CD14-positive monocyte (primary cell): ENCODE results near the gene MDFIC2. TPM values are rescaled to one million over a fixed set of nuclear protein-coding genes. Genes with fewer than 3 reads are reported as not detected.

Experiments used
- DNase-seq, 3 donors: peaks; one replicate each; pipeline ENCODE4 v3.0.0-alpha.2; 2011 to 2022
- H2AFZ ChIP-seq: 2 replicates; pipeline ENCODE4 v1.6.0; 2012; ENCODE audit warnings: mild to moderate bottlenecking, low read depth, low read length, inconsistent platforms; ENCODE audit not compliant: insufficient read depth, poor library complexity, severe bottlenecking
- H3K27ac ChIP-seq, 2 donors: 1 replicate in 1 of 2; 2 replicates in 1 of 2; pipeline ENCODE4 v1.5.1; 2012 to 2013; ENCODE audit warnings: low read length in 2 of 2, control low read depth in 1 of 2, inconsistent platforms in 1 of 2, low read depth in 1 of 2, mild to moderate bottlenecking in 1 of 2
- H3K27me3 ChIP-seq, 2 donors: one replicate each; pipeline versions ENCODE4 v1.6.0 to v1.6.1; 2011 to 2013; ENCODE audit warnings: low read length in 2 of 2; ENCODE audit not compliant: control insufficient read depth in 2 of 2, insufficient read depth in 2 of 2
- H3K36me3 ChIP-seq, 2 donors: replicated peaks in 1 of 2; 1 replicate in 1 of 2; 2 replicates in 1 of 2; pipeline versions ENCODE4 v1.5.1 to v1.6.1; 2012 to 2013; ENCODE audit warnings: low read length in 2 of 2, control low read depth in 1 of 2, inconsistent platforms in 1 of 2, mild to moderate bottlenecking in 1 of 2; ENCODE audit not compliant: insufficient read depth in 2 of 2, control insufficient read depth in 1 of 2
- H3K4me1 ChIP-seq, 2 donors: 1 replicate in 1 of 2; 2 replicates in 1 of 2; pipeline versions ENCODE4 v1.5.1 to v1.6.1; 2012 to 2013; ENCODE audit warnings: low read length in 2 of 2, control low read depth in 1 of 2, inconsistent platforms in 1 of 2, mild to moderate bottlenecking in 1 of 2, moderate library complexity in 1 of 2; ENCODE audit not compliant: insufficient read depth in 2 of 2, control insufficient read depth in 1 of 2
- H3K4me2 ChIP-seq: replicated peaks from 2 replicates; pipeline ENCODE3; 2012; ENCODE audit warnings: low read length, moderate library complexity, mild to moderate bottlenecking; ENCODE audit not compliant: poor library complexity, severe bottlenecking; ENCODE audit errors: extremely low read depth
- H3K4me3 ChIP-seq, 3 experiments: fragments of 200-600 bp in 1 of 3; sonication (generic) in 1 of 3; replicated peaks in 1 of 3; 1 replicate in 2 of 3; 2 replicates in 1 of 3; pipeline ENCODE4 v1.5.1; 2011 to 2013; ENCODE audit warnings: low read length in 3 of 3, mild to moderate bottlenecking in 3 of 3, control low read depth in 2 of 3, low read depth in 2 of 3, inconsistent platforms in 1 of 3, moderate library complexity in 1 of 3
- H3K79me2 ChIP-seq: 2 replicates; pipeline ENCODE4 v1.6.0; 2012; ENCODE audit warnings: mild to moderate bottlenecking, control low read depth, inconsistent platforms, low read length, moderate library complexity; ENCODE audit not compliant: insufficient read depth
- H3K9ac ChIP-seq: 2 replicates; pipeline ENCODE4 v1.6.0; 2017; ENCODE audit warnings: low read length, mild to moderate bottlenecking; ENCODE audit not compliant: insufficient read depth, poor library complexity, severe bottlenecking
- H3K9me3 ChIP-seq, 2 donors: replicated peaks in 1 of 2; 1 replicate in 1 of 2; 2 replicates in 1 of 2; pipeline versions ENCODE4 v1.5.1 to v1.6.1; 2012 to 2013; ENCODE audit warnings: low read length in 2 of 2, control low read depth in 1 of 2; ENCODE audit not compliant: control insufficient read depth in 1 of 2, insufficient read depth in 1 of 2
- H4K20me1 ChIP-seq: 2 replicates; pipeline ENCODE4 v1.6.0; 2012; ENCODE audit warnings: mild to moderate bottlenecking, low read length, control low read depth, moderate library complexity; ENCODE audit not compliant: insufficient read depth
- H3K27ac Mint-ChIP-seq, 7 donors: one replicate each; pipeline ENCODE4 v1.8.0; 2020; ENCODE audit warnings: mild to moderate bottlenecking in 7 of 7, mixed read lengths in 7 of 7, moderate library complexity in 6 of 7, inconsistent platforms in 2 of 7
- H3K27me3 Mint-ChIP-seq, 3 donors: one replicate each; pipeline ENCODE4 v1.8.0; 2021 to 2022; ENCODE audit warnings: low read depth in 3 of 3, mild to moderate bottlenecking in 3 of 3, mixed read lengths in 3 of 3, moderate library complexity in 3 of 3, inconsistent platforms in 1 of 3
- H3K36me3 Mint-ChIP-seq, 2 donors: one replicate each; pipeline ENCODE4 v1.8.0; 2020; ENCODE audit warnings: mixed read lengths in 2 of 2, inconsistent platforms in 1 of 2, mild to moderate bottlenecking in 1 of 2
- H3K4me1 Mint-ChIP-seq: one replicate; pipeline ENCODE4 v1.8.0; 2020; ENCODE audit warnings: mild to moderate bottlenecking, mixed read lengths
- H3K4me3 Mint-ChIP-seq, 2 donors: one replicate each; pipeline ENCODE4 v1.8.0; 2020; ENCODE audit warnings: mild to moderate bottlenecking in 2 of 2, mixed read lengths in 2 of 2, moderate library complexity in 1 of 2
- H3K9me3 Mint-ChIP-seq, 7 donors: one replicate each; pipeline ENCODE4 v1.8.0; 2020 to 2022; ENCODE audit warnings: mixed read lengths in 7 of 7, mild to moderate bottlenecking in 6 of 7, moderate library complexity in 6 of 7, inconsistent platforms in 2 of 7
- CTCF ChIP-seq: fragments of 200-600 bp; IDR thresholded peaks from one replicate; pipeline ENCODE4 v1.8.0; 2022; ENCODE audit warnings: antibody characterized with exemption, mild to moderate bottlenecking
- WGBS: methylation state at CpG from one replicate; pipeline ENCODE4 v1.1.5; 2013; ENCODE audit warnings: missing lambda C conversion rate; ENCODE audit not compliant: insufficient coverage; 5-methylcytosine and 5-hydroxymethylcytosine counted together
- intact Hi-C, 2 donors: fragments of 100-400 bp; cut with micrococcal nuclease; formaldehyde crosslinking; loops; one replicate each; pipeline versions ENCODE4 v1.15.0 to v1.15.1; 2023
- polyA plus RNA-seq, 3 donors: library from polyadenylated mRNA; depleted of rRNA in 1 of 3; unstranded in 2 of 3; stranded (reverse) in 1 of 3; fragments of 300-500 nt in 2 of 3; fragments of >200 nt in 1 of 3; fragmentation: Illumina TruSeq in 2 of 3; gene quantifications; 1 replicate in 2 of 3; 2 replicates in 1 of 3; pipeline ENCODE4 v1.2.3, GENCODE V29; 2012 to 2021

MDFIC2 gene
- polyA plus RNA-seq, 3 donors, result not detected

GRCh38 chr3:70248856-70249255 is 63.6 kb downstream of the MDFIC2 start:
- Mint-ChIP-seq H3K36me3 (no peaks in the 10 kb centered on the region), H3K4me3 (no peak overlapping the region), H3K4me1 (no peaks in the 10 kb centered on the region), H3K27me3 (peaks cover 0 to 3% (median 2%) of the 10 kb centered on the region in 3 donors), H3K27ac (no peak overlapping the region), H3K9me3 (peaks cover 0 to 2% (median 0%) of the 10 kb centered on the region in 7 donors)
- no peaks in the 10 kb centered on the region for H3K27me3 ChIP-seq
- no peaks in the 10 kb centered on the region for H3K9me3 ChIP-seq
- no peaks in the 10 kb centered on the region for H4K20me1 ChIP-seq
- H3K79me2 ChIP-seq, result no peaks in the 10 kb centered on the region
- no peak overlapping the region for H2AFZ ChIP-seq
- H3K4me1 ChIP-seq, result no peaks in the 10 kb centered on the region
- no peak for TF ChIP-seq CTCF
- H3K4me2 ChIP-seq, result no peak overlapping the region
- H3K27ac ChIP-seq, result no peak overlapping the region
- intact Hi-C loops, result no loop called here
- H3K9ac ChIP-seq, result no peak overlapping the region
- no peaks in the 10 kb centered on the region for H3K36me3 ChIP-seq
- no peak for DNase-seq
- no CpG with 5 or more reads among the region's 4 CpGs for WGBS
- no peak overlapping the region for H3K4me3 ChIP-seq

GRCh38 chr3:70247955-70248354 is 64.5 kb downstream of the MDFIC2 start:
- DNase-seq, result no peak
- H3K27ac ChIP-seq, result no peak overlapping the region
- TF ChIP-seq CTCF, result no peak
- H3K4me3 ChIP-seq, result no peak overlapping the region
- H3K4me2 ChIP-seq, result no peak overlapping the region
- Mint-ChIP-seq H3K9me3 (peaks cover 0 to 2% (median 0%) of the 10 kb centered on the region in 7 donors), H3K27me3 (peaks cover 0 to 3% (median 2%) of the 10 kb centered on the region in 3 donors), H3K4me1 (no peaks in the 10 kb centered on the region), H3K36me3 (no peaks in the 10 kb centered on the region), H3K27ac (no peak overlapping the region), H3K4me3 (no peak overlapping the region)
- no peaks in the 10 kb centered on the region for H3K9me3 ChIP-seq
- H3K4me1 ChIP-seq, result no peaks in the 10 kb centered on the region
- WGBS, result no CpG with 5 or more reads among the region's 2 CpGs
- H3K9ac ChIP-seq, result no peak overlapping the region
- H4K20me1 ChIP-seq, result no peaks in the 10 kb centered on the region
- intact Hi-C loops, result no loop called here
- H3K79me2 ChIP-seq, result no peaks in the 10 kb centered on the region
- H2AFZ ChIP-seq, result no peak overlapping the region
- no peaks in the 10 kb centered on the region for H3K27me3 ChIP-seq
- no peaks in the 10 kb centered on the region for H3K36me3 ChIP-seq
